ENCODE results near the gene WDR37.

- no peak for TF ChIP-seq CTCF (IDR thresholded peaks at IDR 0.05)
- no peak for TF ChIP-seq POLR2A (IDR thresholded peaks at IDR 0.05)
Observed at GRCh38 chr10:1163831-1164230, 107.6 kb downstream of the WDR37 start.

Measured in lower leg skin (tissue), 3 donors.